ENCODE results near the gene C2orf78. TPM values are rescaled to one million over a fixed set of nuclear protein-coding genes. Genes with fewer than 3 reads are reported as not detected.

Gene C2orf78
- total and polyA plus RNA-seq, 5 donors from 2014 or later = not detected

- Histone ChIP-seq H3K4me1 (ENCODE audit: control insufficient read depth, insufficient read depth, low read length, poor library complexity, severe bottlenecking) (peaks cover 30% of the 10 kb centered on the region), H3K4me3 (ENCODE audit: low read depth, low read length) (peak overlapping the region; percentile 97), H3K27ac (ENCODE audit: insufficient read depth, low read length, poor library complexity, severe bottlenecking) (peak overlapping the region; percentile 97), H3K36me3 (ENCODE audit: control insufficient read depth, insufficient read depth, low read length) (peaks cover 26% of the 10 kb centered on the region), H3K27me3 (ENCODE audit: control insufficient read depth, insufficient read depth, low read length) (no peaks in the 10 kb centered on the region), H3K9me3 (ENCODE audit: control insufficient read depth in 2 of 2, low read length in 2 of 2) (no peaks in the 10 kb centered on the region)
- Mint-ChIP-seq H3K36me3 (peaks cover 19% of the 10 kb centered on the region), H3K4me3 (peak overlapping the region; percentile 94 to 99 (median 96)), H3K27me3 (no peaks in the 10 kb centered on the region), H3K4me1 (peaks cover 33 to 58% (median 49%) of the 10 kb centered on the region in 4 donors), H3K27ac (peak overlapping the region; percentile 35 to 97 (median 79)), H3K9me3 (peaks cover 0 to 1% (median 0%) of the 10 kb centered on the region in 7 donors)
- DNase-seq = peak in 1 of 3 donors; percentile 67
- peak in 1 of 2 donors; percentile 21 for ATAC-seq (ENCODE audit: low read depth in 2 of 2)
These were observed 47.0 kb downstream of the C2orf78 start for GRCh38 chr2:73830871-73831401.

DNA sequence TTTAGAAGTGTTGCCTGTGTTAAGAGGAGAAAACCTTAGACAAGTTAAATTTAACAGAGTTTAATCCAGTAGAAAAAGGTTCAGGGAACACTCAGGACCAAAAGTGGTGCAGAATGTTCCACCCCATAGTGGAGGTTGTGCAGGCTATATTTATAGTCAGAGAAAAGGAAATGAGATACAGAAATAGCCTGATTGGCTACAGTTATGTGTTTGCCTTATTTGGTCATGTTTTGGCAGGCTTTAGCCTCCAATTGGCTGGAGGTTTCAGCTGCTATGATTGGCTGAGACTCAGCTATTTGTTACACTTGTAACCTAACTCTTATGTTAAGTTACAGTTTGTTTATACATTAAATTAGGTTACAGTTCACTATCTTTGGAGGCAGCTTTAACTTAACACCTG lies 48.9 kb downstream of the C2orf78 start:
- no peak overlapping the region for H3K4me3 ChIP-seq (ENCODE audit: low read depth, low read length)
- no peaks in the 10 kb centered on the region for H3K9me3 ChIP-seq (ENCODE audit: control insufficient read depth in 2 of 2, low read length in 2 of 2)
- Mint-ChIP-seq H3K36me3 (peaks cover 19% of the 10 kb centered on the region), H3K4me1 (peaks cover 30 to 53% (median 46%) of the 10 kb centered on the region in 4 donors), H3K4me3 (peak overlapping the region in 1 of 4 donors; percentile 37), H3K27ac (peak overlapping the region in 1 of 3 donors; percentile 72), H3K27me3 (no peaks in the 10 kb centered on the region), H3K9me3 (no peaks in the 10 kb centered on the region)
- DNase-seq (no peak), ATAC-seq (ENCODE audit: low read depth in 2 of 2) (no peak)
- no peaks in the 10 kb centered on the region for H3K27me3 ChIP-seq (ENCODE audit: control insufficient read depth, insufficient read depth, low read length)
- peaks cover 28% of the 10 kb centered on the region for H3K36me3 ChIP-seq (ENCODE audit: control insufficient read depth, insufficient read depth, low read length)
- H3K27ac ChIP-seq (ENCODE audit: insufficient read depth, low read length, poor library complexity, severe bottlenecking) = no peak overlapping the region
- H3K4me1 ChIP-seq (ENCODE audit: control insufficient read depth, insufficient read depth, low read length, poor library complexity, severe bottlenecking) = peaks cover 25% of the 10 kb centered on the region

DNA sequence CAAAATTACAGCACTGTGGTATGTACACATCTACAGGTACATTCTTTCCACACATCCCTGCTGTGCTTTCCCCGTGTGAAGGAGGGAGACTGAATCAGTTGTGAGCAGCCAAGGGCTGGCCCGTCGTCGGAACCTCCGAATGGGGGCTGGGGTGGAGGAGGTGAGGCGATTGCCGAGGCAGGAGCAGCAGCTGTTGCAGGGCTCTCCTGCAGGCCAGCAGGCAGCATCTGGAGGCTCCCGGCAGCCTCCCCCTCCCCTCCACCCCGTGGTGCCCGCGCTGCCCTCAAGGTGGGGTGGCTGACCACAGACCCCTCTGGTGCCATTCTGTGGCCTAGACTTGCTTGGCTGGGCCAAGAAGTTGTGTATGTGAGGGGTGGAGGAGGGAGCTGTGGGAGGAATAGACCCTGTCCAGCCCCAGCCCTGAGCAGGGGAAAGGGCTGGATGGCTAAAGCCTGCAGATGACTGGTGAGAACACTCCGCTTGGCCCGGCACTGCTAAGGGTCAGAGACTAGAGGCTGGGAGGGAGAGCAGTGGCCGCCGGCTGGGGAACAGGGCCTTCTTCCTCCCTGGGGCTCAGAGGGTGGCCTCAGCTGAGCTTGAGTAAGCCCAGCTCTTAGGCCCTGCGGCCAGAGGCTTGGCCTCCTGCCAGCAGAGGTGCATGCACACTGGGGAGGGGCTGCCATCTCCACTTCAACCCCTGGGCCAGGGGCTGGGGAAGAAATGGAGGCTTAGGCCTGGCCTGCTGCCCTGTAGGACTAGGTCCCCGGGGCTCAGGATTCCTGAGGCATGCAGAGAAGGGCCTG lies 52.4 kb downstream of the C2orf78 start:
- Histone ChIP-seq H3K9me3 (ENCODE audit: control insufficient read depth in 2 of 2, low read length in 2 of 2) (no peaks in the 10 kb centered on the region), H3K27ac (ENCODE audit: insufficient read depth, low read length, poor library complexity, severe bottlenecking) (no peak overlapping the region), H3K4me1 (ENCODE audit: control insufficient read depth, insufficient read depth, low read length, poor library complexity, severe bottlenecking) (no peaks in the 10 kb centered on the region), H3K36me3 (ENCODE audit: control insufficient read depth, insufficient read depth, low read length) (peaks cover 41% of the 10 kb centered on the region), H3K4me3 (ENCODE audit: low read depth, low read length) (no peak overlapping the region), H3K27me3 (ENCODE audit: control insufficient read depth, insufficient read depth, low read length) (no peaks in the 10 kb centered on the region)
- Mint-ChIP-seq H3K4me3 (no peak overlapping the region), H3K4me1 (peaks cover 17 to 37% (median 33%) of the 10 kb centered on the region in 4 donors), H3K9me3 (no peaks in the 10 kb centered on the region), H3K36me3 (peaks cover 19% of the 10 kb centered on the region), H3K27ac (no peak overlapping the region), H3K27me3 (no peaks in the 10 kb centered on the region)
- ATAC-seq (ENCODE audit: low read depth in 2 of 2) (no peak), DNase-seq (no peak)

DNA sequence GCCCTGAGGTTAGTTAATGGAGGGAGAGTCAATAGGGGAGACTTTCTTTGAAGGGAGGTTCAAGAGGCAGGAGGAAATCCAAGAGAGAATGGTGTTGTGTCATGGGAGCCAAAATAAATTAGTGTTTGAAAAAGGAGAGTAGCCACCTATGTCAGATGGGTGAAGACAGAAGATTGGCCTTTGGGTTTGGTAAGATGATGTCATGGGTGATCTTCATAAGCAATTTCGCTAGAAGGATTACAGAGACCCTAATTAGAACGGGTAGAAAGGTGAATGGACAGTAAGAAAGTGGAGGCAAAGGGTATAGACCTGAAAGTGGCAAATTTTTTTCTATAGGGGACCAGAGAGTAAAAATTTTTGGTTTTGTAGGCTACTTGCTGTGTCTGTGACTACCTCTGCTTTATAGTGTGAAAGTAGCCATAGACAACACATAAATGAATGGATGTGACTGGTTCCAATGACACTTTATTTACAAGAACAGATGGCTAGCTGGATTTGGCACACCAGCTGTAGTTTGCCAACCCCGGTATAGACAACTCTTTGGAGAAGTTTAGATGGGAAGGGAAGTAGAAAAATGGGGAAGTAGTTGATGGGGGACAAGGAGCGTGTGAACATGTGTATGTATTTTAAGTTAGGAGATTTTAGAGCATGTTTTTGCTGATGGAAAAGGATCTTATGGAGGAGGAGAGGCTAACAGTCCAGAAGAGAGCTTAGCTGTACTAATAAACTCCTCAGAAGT lies 54.0 kb downstream of the C2orf78 start:
- H3K27ac Mint-ChIP-seq = peak overlapping the region in 1 of 3 donors; percentile 34
- DNase-seq (no peak), ATAC-seq (ENCODE audit: low read depth in 2 of 2) (no peak)
- H3K4me3 ChIP-seq (ENCODE audit: low read depth, low read length) = no peak overlapping the region
- peak overlapping the region in 1 of 4 donors; percentile 2 for H3K4me3 Mint-ChIP-seq
- H3K4me1 Mint-ChIP-seq = peaks cover 13 to 38% (median 26%) of the 10 kb centered on the region in 4 donors
- H3K36me3 Mint-ChIP-seq = peaks cover 13% of the 10 kb centered on the region
- no peaks in the 10 kb centered on the region for H3K9me3 ChIP-seq (ENCODE audit: control insufficient read depth in 2 of 2, low read length in 2 of 2)
- H3K27me3 ChIP-seq (ENCODE audit: control insufficient read depth, insufficient read depth, low read length) = no peaks in the 10 kb centered on the region
- no peak overlapping the region for H3K27ac ChIP-seq (ENCODE audit: insufficient read depth, low read length, poor library complexity, severe bottlenecking)
- H3K4me1 ChIP-seq (ENCODE audit: control insufficient read depth, insufficient read depth, low read length, poor library complexity, severe bottlenecking) = no peaks in the 10 kb centered on the region
- H3K36me3 ChIP-seq (ENCODE audit: control insufficient read depth, insufficient read depth, low read length) = peaks cover 37% of the 10 kb centered on the region
- H3K9me3 Mint-ChIP-seq = no peaks in the 10 kb centered on the region
- no peaks in the 10 kb centered on the region for H3K27me3 Mint-ChIP-seq

DNA sequence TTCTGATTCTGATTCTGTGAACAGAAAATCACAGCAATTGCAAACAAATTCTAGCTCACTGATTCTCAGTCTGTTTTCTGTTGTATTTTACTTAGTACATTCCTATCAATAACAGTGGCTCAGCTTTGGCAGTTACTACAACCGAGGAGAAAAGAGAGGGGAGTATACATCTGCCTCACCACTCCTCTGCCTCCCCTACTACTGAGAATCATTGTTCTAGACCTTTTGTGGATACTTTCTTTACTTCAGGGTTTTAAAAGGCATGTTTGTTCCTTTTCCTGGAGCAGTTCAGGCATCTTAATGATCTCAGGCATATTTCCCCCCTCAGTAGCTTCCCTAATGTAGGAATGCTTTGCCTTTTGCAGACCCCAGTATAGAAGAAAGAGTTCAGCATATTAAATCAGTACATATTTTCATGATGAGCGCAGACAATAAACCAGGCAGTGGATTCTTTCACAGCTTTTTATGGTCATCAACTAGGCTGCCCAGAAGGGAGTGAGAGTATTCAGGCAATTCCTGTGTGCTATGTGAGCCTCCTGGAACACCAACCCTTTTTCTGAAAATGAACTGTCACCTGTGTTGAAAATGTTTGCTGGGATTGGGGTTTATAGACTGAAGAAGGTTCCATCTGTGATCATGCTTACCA lies 55.0 kb downstream of the C2orf78 start:
- Histone ChIP-seq H3K36me3 (ENCODE audit: control insufficient read depth, insufficient read depth, low read length) (peaks cover 30% of the 10 kb centered on the region), H3K27me3 (ENCODE audit: control insufficient read depth, insufficient read depth, low read length) (no peaks in the 10 kb centered on the region), H3K4me3 (ENCODE audit: low read depth, low read length) (no peak overlapping the region), H3K4me1 (ENCODE audit: control insufficient read depth, insufficient read depth, low read length, poor library complexity, severe bottlenecking) (no peaks in the 10 kb centered on the region), H3K9me3 (ENCODE audit: control insufficient read depth in 2 of 2, low read length in 2 of 2) (no peaks in the 10 kb centered on the region), H3K27ac (ENCODE audit: insufficient read depth, low read length, poor library complexity, severe bottlenecking) (no peak overlapping the region)
- no peak for DNase-seq
- Mint-ChIP-seq H3K27ac (peak overlapping the region in 2 of 3 donors; percentile 6 to 23), H3K27me3 (no peaks in the 10 kb centered on the region), H3K4me1 (peaks cover 14 to 37% (median 26%) of the 10 kb centered on the region in 4 donors), H3K9me3 (no peaks in the 10 kb centered on the region), H3K36me3 (peaks cover 14% of the 10 kb centered on the region), H3K4me3 (no peak overlapping the region)
- ATAC-seq (ENCODE audit: low read depth in 2 of 2) = no peak

DNA sequence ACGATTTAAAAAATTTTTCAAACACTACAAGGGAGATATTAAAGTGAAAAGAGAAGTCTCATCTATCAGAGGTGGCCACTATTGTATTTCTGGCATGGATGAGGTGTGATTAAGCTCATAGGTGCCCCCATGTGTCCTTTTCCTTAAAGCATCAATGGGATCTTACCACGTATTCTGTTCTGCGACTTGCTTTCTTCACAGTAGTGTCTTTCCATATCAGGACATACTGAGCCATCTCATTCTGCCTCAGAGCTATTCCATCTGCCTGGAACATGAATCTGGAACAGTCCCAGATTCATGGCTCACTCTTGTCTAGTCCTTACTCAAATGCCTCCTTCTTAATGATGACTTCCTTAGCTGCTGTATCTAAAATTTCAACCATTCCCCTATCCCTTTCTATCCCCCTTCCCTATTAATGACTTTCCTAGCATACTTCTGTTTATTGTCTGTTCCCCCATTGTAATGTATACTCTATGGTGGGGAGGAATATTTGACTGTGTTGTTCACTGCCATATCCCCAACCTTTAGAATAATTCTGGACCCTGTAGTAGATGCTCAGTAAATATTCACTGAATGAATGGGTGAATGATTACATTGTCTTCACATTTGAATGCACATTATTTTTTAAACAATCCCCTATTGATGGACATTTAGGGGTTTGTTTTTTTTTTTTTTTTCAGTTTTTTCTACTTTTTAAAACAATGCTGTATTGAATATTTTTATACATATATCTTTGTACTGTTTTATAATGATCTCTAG lies 55.8 kb downstream of the C2orf78 start:
- peaks cover 17 to 34% (median 26%) of the 10 kb centered on the region in 4 donors for H3K4me1 Mint-ChIP-seq

More for the DNA sequence above, 55.8 kb downstream of the C2orf78 start:
- Mint-ChIP-seq H3K27me3 (no peaks in the 10 kb centered on the region), H3K9me3 (no peaks in the 10 kb centered on the region), H3K27ac (peak overlapping the region in 1 of 3 donors; percentile 39), H3K36me3 (peaks cover 18% of the 10 kb centered on the region), H3K4me3 (no peak overlapping the region)
- H3K27me3 ChIP-seq (ENCODE audit: control insufficient read depth, insufficient read depth, low read length) = no peaks in the 10 kb centered on the region
- H3K27ac ChIP-seq (ENCODE audit: insufficient read depth, low read length, poor library complexity, severe bottlenecking) = no peak overlapping the region
- no peaks in the 10 kb centered on the region for H3K4me1 ChIP-seq (ENCODE audit: control insufficient read depth, insufficient read depth, low read length, poor library complexity, severe bottlenecking)
- H3K36me3 ChIP-seq (ENCODE audit: control insufficient read depth, insufficient read depth, low read length) = peaks cover 28% of the 10 kb centered on the region
- no peak overlapping the region for H3K4me3 ChIP-seq (ENCODE audit: low read depth, low read length)
- no peak for ATAC-seq (ENCODE audit: low read depth in 2 of 2)
- no peak for DNase-seq
- no peaks in the 10 kb centered on the region for H3K9me3 ChIP-seq (ENCODE audit: control insufficient read depth in 2 of 2, low read length in 2 of 2)

Measured in CD4-positive, CD25-positive, alpha-beta regulatory T cell (primary cell).